Right renal cortex interstitium (tissue), 3 donors: Measurements from ENCODE around the gene NUTM2E. TPM values are rescaled to one million over a fixed set of nuclear protein-coding genes. Genes with fewer than 3 reads are reported as not detected.
"Not testable (repeated sequence)": the region's sequence is repeated elsewhere in the genome, so short reads cannot be mapped to it uniquely, and the experiment has no call there.

Experiments used
- DNase-seq, 3 donors: peaks; one replicate each; pipeline ENCODE4 v3.0.0-alpha.2; 2013; ENCODE audit warnings: low read depth in 3 of 3, low spot score in 2 of 3
- polyA plus RNA-seq, 3 donors: library from polyadenylated mRNA; unstranded; fragments of 120-200 nt; gene quantifications; one replicate each; pipeline ENCODE4 v1.2.1, GENCODE V29; 2013; ENCODE audit not compliant: insufficient read length in 3 of 3

Gene NUTM2E
- polyA plus RNA-seq, 3 donors: 1.3 TPM; not detected in 2

DNA sequence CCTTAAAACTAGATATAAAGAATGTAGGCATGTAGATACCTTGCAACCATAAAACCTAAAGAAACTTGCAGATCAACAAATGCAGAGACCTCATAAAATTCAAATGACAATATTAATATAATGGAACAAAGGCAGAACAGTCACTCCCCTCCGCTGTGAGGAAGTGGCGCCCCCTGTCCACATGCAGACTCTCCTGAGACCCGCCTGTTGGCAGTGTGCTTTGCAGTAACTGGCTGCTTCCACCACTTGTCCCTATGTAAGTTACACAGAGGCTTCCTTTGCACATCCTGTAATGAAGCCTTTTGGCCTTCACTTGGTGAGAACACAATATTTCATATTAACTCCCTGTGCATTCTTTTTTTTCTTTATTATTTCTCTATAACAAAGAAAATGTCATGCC lies 36.3 kb downstream of the NUTM2E start:
- not testable (repeated sequence) for DNase-seq

DNA sequence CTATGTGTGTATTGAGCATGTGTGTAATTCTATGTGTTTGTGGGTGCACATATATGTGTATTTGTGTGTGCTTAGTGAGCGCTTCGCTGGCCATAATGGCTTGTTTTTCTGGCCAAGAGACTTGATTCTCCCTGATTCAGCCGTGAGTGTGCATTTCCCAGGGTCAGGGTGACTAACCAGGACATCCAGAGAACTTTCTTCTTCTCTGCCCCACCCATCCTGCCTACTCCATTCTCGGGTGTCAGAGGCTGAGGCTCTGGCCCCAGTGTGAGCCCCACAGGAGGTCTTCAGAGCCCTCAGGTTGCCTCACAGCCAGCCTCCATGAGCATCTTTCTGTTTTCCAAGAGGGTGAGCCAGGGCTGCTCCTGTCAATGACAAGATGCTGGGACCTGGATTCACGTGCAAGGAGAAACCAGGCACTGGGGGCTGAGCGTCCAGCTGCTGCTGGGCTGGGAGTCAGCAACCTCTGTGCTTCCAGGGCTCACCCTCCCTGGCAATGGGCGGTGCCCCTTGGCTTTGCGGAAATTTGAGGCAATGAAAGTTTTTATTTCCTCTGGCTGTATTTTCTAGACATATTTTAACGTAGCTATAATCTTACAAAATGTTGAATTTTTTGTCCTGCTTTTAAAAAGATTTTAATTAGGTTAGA lies 40.5 kb downstream of the NUTM2E start:
- DNase-seq: not testable (repeated sequence)

DNA sequence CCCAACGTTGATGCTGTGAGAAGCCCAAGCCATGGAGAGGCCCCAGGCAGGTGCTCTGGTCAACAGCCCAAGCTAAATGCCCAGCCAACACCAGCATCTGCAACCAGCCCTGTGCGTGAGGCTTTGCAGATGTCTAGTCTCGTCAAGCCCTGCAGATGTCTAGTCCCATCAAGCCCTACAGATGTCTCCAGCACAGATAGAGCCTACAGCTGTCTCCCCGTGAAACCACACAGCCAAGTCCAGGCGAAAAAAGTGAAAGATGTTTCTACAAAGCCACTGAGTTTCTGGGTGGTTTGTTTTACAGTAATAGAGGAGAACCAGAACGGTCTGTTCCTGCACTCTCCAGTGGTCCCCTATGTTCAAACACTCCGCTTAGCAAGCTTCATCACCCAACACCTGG lies 41.5 kb downstream of the NUTM2E start:
- DNase-seq: not testable (repeated sequence)

DNA sequence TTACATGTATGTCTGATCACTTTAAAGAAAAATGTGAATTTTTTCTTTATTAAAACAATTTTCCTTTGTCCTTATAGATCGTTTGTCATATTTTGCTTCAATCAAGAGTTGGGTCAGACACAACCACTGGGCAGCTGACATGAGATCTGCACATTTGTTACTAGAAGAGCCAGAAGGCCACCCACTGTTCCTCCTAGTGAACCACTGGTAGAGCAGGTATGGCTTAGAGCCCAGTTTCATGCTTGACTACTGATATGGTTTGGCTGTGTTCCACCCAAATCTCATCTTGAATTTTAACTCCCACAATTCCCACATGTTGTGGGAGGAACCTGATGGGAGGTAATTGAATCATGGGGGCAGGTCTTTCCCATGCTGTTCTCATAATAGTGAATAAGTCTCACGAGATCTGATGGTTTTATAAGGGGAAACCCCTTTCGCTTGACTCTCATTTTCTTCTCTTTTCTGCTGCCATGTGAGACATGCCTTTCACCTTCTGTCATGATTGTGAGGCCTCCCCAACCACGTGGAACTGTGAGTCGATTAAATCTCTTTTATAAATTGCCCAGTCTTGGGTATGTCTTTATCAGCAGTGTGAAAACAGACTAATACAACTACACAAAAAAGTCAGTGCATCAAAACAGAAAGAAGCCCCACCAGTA lies 43.0 kb downstream of the NUTM2E start:
- DNase-seq: not testable (repeated sequence)

GRCh38 chr10:79871729-79872128 lies 45.2 kb downstream of the NUTM2E start:
- not testable (repeated sequence) for DNase-seq

Other genes starting within 250 kb of the NUTM2E start
- not detected for gene SFTPA1, start 215.8 kb upstream of the NUTM2E start, polyA plus RNA-seq
- 1 to 10 TPM in 2 of 3 donors, under 1 TPM in 1; 0.32 to 3.1 (median 1.4) TPM for gene NUTM2B, start 123.5 kb upstream of the NUTM2E start, polyA plus RNA-seq
- gene SFTPD, start 122.4 kb downstream of the NUTM2E start, polyA plus RNA-seq: 1 to 10 TPM; 1.1 to 1.3 (median 1.2) TPM